ENCODE measurements around the gene MAN2A2.

Gene MAN2A2

GRCh38 chr15:90883526-90883975 is 19.6 kb upstream of the MAN2A2 start:
- no peak overlapping the region for H2AK5ac ChIP-seq (ENCODE audit: low read length)
- no peaks in the 10 kb centered on the region for H3K27me3 ChIP-seq (ENCODE audit: insufficient read depth, low read length)
- no peak overlapping the region for H3K23ac ChIP-seq (ENCODE audit: low read length)
- no peak overlapping the region for H3K4me3 ChIP-seq (ENCODE audit: low read depth, low read length)
- H4K8ac ChIP-seq (ENCODE audit: low read depth, low read length), result peak overlapping the region; percentile 98
- peak overlapping the region; percentile 94 for H2BK120ac ChIP-seq (ENCODE audit: insufficient read depth, low read length, poor library complexity)
- peak overlapping the region; percentile 85 for H2BK5ac ChIP-seq (ENCODE audit: low read depth, low read length, poor library complexity)
- peak overlapping the region; percentile 96 for H4K91ac ChIP-seq (ENCODE audit: low read depth, low read length)
- H4K12ac ChIP-seq (ENCODE audit: low read depth, low read length), result peak overlapping the region; percentile 93
- peaks cover 5% of the 10 kb centered on the region for H3K9me3 ChIP-seq (ENCODE audit: insufficient read depth, low read depth, low read length)
- H3K9ac ChIP-seq (ENCODE audit: low read length), result no peak overlapping the region
- H3K4me1 ChIP-seq (ENCODE audit: control insufficient read depth in 1 of 2, insufficient read depth in 2 of 2, low read length in 2 of 2), result peaks cover 22 to 24% of the 10 kb centered on the region in 2 experiments
- peak overlapping the region; percentile 76 for H2AFZ ChIP-seq (ENCODE audit: insufficient read depth, low read length, poor library complexity)
- no peak overlapping the region for H2BK12ac ChIP-seq (ENCODE audit: low read length)
- H3K4me2 ChIP-seq (ENCODE audit: low read length), result peak overlapping the region; percentile 54
- H3K14ac ChIP-seq (ENCODE audit: low read length), result peak overlapping the region; percentile 95
- H3K36me3 ChIP-seq (ENCODE audit: control insufficient read depth in 1 of 2, insufficient read depth in 2 of 2, low read length in 2 of 2), result peaks cover 49 to 55% of the 10 kb centered on the region in 2 experiments
- H3K4ac ChIP-seq (ENCODE audit: low read depth, low read length), result peak overlapping the region; percentile 87
- peaks cover 20% of the 10 kb centered on the region for H3K79me1 ChIP-seq (ENCODE audit: low read length)
- H3K18ac ChIP-seq (ENCODE audit: low read length), result peak overlapping the region; percentile 97
- no peak for DNase-seq
- no CpG with 5 or more reads among the region's 7 CpGs for WGBS (ENCODE audit: extremely low coverage, insufficient coverage, insufficient read length)
- peaks cover 9% of the 10 kb centered on the region for H3K79me2 ChIP-seq (ENCODE audit: control insufficient read depth, insufficient read depth, low read length, poor library complexity)
- peak overlapping the region; percentile 92 for H3K27ac ChIP-seq (ENCODE audit: low read depth, low read length)

- peak within 1 kb of the TSS; percentile 94 for H2BK120ac ChIP-seq (ENCODE audit: insufficient read depth, low read length, poor library complexity)
- H3K27me3 ChIP-seq (ENCODE audit: insufficient read depth, low read length), result no peaks in the 10 kb centered on the region
- peaks cover 22 to 24% of the 10 kb centered on the region in 2 experiments for H3K4me1 ChIP-seq (ENCODE audit: control insufficient read depth in 1 of 2, insufficient read depth in 2 of 2, low read length in 2 of 2)
- peaks cover 5% of the 10 kb centered on the region for H3K9me3 ChIP-seq (ENCODE audit: insufficient read depth, low read depth, low read length)
- peaks cover 9% of the 10 kb centered on the region for H3K79me2 ChIP-seq (ENCODE audit: control insufficient read depth, insufficient read depth, low read length, poor library complexity)
- H3K23ac ChIP-seq (ENCODE audit: low read length), result no peak within 1 kb of the TSS
- peak within 1 kb of the TSS; percentile 90 for H2AFZ ChIP-seq (ENCODE audit: insufficient read depth, low read length, poor library complexity)
- peak within 1 kb of the TSS; percentile 93 for H4K12ac ChIP-seq (ENCODE audit: low read depth, low read length)
- peak within 1 kb of the TSS; percentile 98 for H4K8ac ChIP-seq (ENCODE audit: low read depth, low read length)
- peak within 1 kb of the TSS; percentile 92 for H3K27ac ChIP-seq (ENCODE audit: low read depth, low read length)
- H3K79me1 ChIP-seq (ENCODE audit: low read length), result peaks cover 20% of the 10 kb centered on the region
- peak within 1 kb of the TSS; percentile 28 for H2BK12ac ChIP-seq (ENCODE audit: low read length)
- H3K4me2 ChIP-seq (ENCODE audit: low read length), result peak within 1 kb of the TSS; percentile 54
- H3K14ac ChIP-seq (ENCODE audit: low read length), result peak within 1 kb of the TSS; percentile 95
- H3K36me3 ChIP-seq (ENCODE audit: control insufficient read depth in 1 of 2, insufficient read depth in 2 of 2, low read length in 2 of 2), result peaks cover 44 to 51% of the 10 kb centered on the region in 2 experiments
- peak within 1 kb of the TSS; percentile 94 for H2AK5ac ChIP-seq (ENCODE audit: low read length)
- H2BK5ac ChIP-seq (ENCODE audit: low read depth, low read length, poor library complexity), result peak within 1 kb of the TSS; percentile 85
- peak within 1 kb of the TSS; percentile 97 for H3K18ac ChIP-seq (ENCODE audit: low read length)
- peak within 1 kb of the TSS; percentile 73 for H3K4me3 ChIP-seq (ENCODE audit: low read depth, low read length)
- peak within 1 kb of the TSS; percentile 79 for H3K9ac ChIP-seq (ENCODE audit: low read length)
- H3K4ac ChIP-seq (ENCODE audit: low read depth, low read length), result peak within 1 kb of the TSS; percentile 87
- no CpG with 5 or more reads among the region's 58 CpGs for WGBS (ENCODE audit: extremely low coverage, insufficient coverage, insufficient read length)
- peak; percentile 84 to 89 for DNase-seq
- peak within 1 kb of the TSS; percentile 96 for H4K91ac ChIP-seq (ENCODE audit: low read depth, low read length)
Observed at GRCh38 chr15:90883976-90884718, 19.0 kb upstream of the MAN2A2 start, which contains the start of gene FES. TSS of gene FES (plus strand) at chr15:90884504. CDS start at chr15:90885046, 542 bp downstream.

DNA sequence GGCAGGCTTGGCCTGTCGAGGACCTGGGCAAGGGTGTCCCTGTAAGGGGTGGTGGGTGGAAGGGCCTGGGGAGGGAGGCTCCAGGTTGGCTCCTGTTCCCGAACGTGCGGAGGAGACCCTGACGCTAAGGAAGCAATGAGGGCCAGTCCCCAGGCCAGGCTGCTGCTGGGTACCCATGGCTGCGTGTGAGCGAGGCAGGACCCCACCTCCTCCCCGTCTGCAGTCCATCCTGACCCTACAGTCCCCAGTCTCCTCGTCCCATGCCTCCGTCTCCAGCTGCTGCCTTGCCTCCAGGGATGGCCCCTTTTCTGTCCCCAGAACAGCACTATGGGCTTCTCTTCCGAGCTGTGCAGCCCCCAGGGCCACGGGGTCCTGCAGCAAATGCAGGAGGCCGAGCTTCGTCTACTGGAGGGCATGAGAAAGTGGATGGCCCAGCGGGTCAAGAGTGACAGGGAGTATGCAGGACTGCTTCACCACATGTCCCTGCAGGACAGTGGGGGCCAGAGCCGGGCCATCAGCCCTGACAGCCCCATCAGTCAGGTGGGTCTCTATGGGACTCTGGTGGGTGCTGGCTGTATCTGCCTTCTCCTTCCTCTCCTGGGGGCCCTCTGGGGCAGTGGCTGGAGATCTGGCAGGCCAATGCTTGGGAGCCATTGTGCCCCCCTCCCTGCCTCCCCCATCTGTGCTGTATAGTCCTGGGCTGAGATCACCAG is 18.2 kb upstream of the MAN2A2 start:
- Histone ChIP-seq H3K18ac (ENCODE audit: low read length) (peak overlapping the region; percentile 95), H3K79me1 (ENCODE audit: low read length) (peaks cover 20% of the 10 kb centered on the region), H3K27me3 (ENCODE audit: insufficient read depth, low read length) (no peaks in the 10 kb centered on the region), H3K36me3 (ENCODE audit: control insufficient read depth in 1 of 2, insufficient read depth in 2 of 2, low read length in 2 of 2) (peaks cover 44 to 49% of the 10 kb centered on the region in 2 experiments), H2AK5ac (ENCODE audit: low read length) (peak overlapping the region; percentile 4), H2BK12ac (ENCODE audit: low read length) (peak overlapping the region; percentile 15), H3K4ac (ENCODE audit: low read depth, low read length) (peak overlapping the region; percentile 48), H2AFZ (ENCODE audit: insufficient read depth, low read length, poor library complexity) (peak overlapping the region; percentile 90), H3K9me3 (ENCODE audit: insufficient read depth, low read depth, low read length) (peaks cover 7% of the 10 kb centered on the region), H3K23ac (ENCODE audit: low read length) (no peak overlapping the region), H4K91ac (ENCODE audit: low read depth, low read length) (peak overlapping the region; percentile 96), H3K79me2 (ENCODE audit: control insufficient read depth, insufficient read depth, low read length, poor library complexity) (peaks cover 9% of the 10 kb centered on the region), H4K12ac (ENCODE audit: low read depth, low read length) (peak overlapping the region; percentile 79), H2BK5ac (ENCODE audit: low read depth, low read length, poor library complexity) (peak overlapping the region; percentile 74), H3K9ac (ENCODE audit: low read length) (peak overlapping the region; percentile 79), H3K14ac (ENCODE audit: low read length) (peak overlapping the region; percentile 12), H3K27ac (ENCODE audit: low read depth, low read length) (peak overlapping the region; percentile 92), H4K8ac (ENCODE audit: low read depth, low read length) (peak overlapping the region; percentile 23), H2BK120ac (ENCODE audit: insufficient read depth, low read length, poor library complexity) (peak overlapping the region; percentile 86), H3K4me3 (ENCODE audit: low read depth, low read length) (peak overlapping the region; percentile 73), H3K4me1 (ENCODE audit: control insufficient read depth in 1 of 2, insufficient read depth in 2 of 2, low read length in 2 of 2) (peaks cover 22 to 24% of the 10 kb centered on the region in 2 experiments), H3K4me2 (ENCODE audit: low read length) (peak overlapping the region; percentile 54)
- DNase-seq, result no peak
- no CpG with 5 or more reads among the region's 16 CpGs for WGBS (ENCODE audit: extremely low coverage, insufficient coverage, insufficient read length)
